Measurements from ENCODE around the gene GORASP1. TPM values are rescaled to one million over a fixed set of nuclear protein-coding genes. Genes with fewer than 3 reads are reported as not detected.

GORASP1 gene
- total and polyA plus RNA-seq, 2 experiments from 2014 or later: 69.3 to 135 TPM

DNA sequence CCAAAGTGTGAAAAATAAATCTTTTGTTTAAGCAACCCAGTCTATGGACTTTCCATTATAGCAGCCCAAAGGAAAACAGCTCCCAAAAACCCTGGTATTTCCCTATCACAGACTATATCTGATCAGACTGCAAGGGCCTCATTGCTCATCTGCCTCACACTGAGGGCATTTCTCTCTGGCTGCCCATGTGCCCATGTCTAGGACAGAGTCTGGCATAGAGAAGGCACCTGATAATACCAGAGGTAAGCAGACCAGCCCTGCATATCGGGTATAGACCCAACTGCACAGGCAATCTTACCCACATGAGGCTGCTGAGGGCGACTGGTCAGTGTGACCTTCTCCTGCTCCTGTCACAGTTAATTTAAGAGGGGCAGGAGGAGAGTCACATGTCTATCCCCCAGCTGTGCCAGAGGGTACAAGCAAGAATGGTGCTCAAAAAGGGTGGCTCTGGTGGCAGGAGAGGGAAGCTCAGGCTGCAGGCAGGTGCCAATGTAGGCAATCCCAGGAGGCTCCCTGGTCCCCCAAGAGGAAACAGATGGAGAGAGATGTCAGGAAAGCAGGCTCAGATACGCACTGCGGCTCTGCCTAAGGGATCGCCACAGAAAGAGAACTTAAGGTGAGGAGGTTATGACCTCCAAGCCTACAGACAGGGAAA is 42.8 kb upstream of the GORASP1 start:
- Histone ChIP-seq H3K36me3 (peaks cover 11% of the 10 kb centered on the region), H3K27me3 (no peaks in the 10 kb centered on the region), H3K4me3 (no peak overlapping the region), H3K4me1 (ENCODE audit: low read depth) (peaks cover 58% of the 10 kb centered on the region), H3K27ac (peak overlapping the region; percentile 96), H3K9me3 (ENCODE audit: low read depth) (no peaks in the 10 kb centered on the region)
- TF ChIP-seq, protein P1, sequence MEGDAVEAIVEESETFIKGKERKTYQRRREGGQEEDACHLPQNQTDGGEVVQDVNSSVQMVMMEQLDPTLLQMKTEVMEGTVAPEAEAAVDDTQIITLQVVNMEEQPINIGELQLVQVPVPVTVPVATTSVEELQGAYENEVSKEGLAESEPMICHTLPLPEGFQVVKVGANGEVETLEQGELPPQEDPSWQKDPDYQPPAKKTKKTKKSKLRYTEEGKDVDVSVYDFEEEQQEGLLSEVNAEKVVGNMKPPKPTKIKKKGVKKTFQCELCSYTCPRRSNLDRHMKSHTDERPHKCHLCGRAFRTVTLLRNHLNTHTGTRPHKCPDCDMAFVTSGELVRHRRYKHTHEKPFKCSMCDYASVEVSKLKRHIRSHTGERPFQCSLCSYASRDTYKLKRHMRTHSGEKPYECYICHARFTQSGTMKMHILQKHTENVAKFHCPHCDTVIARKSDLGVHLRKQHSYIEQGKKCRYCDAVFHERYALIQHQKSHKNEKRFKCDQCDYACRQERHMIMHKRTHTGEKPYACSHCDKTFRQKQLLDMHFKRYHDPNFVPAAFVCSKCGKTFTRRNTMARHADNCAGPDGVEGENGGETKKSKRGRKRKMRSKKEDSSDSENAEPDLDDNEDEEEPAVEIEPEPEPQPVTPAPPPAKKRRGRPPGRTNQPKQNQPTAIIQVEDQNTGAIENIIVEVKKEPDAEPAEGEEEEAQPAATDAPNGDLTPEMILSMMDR (IDR thresholded peaks at IDR 0.05; ENCODE audit: low read depth, low read length): no peak
- peak in 1 of 2 donors; percentile 14 for DNase-seq (ENCODE audit: low read depth in 1 of 2, low spot score in 1 of 2)

DNA sequence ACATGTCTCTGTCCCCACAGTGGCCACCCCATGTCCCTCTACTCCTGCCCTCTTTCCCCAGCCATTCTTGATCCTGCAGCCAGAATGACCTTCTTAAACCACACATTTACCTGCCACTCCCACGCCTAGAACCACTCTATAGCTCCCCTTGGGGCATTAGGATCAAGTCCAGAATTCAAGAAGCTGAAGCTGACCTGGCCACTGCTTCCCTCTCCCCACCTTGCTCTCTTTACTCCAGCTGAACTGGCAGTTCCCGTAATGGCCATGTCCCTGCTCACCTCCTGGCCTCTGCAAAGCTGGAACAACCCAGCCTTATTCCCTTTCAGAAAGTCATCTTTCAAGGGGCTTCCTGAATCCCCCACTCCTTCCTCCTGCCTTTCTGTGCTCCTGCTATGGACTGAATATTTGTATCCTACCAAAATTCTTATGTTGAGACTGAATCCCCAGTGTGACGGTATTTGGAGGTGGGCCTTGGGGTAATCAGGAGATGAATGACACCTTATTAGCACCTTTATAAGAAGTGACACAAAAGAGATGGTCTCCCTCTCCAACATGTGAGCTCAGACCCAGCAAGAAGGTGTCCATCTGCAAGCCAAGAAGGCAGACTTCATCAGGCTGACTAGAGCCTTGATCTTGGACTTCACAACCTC is 42.2 kb upstream of the GORASP1 start:
- no peak overlapping the region for H3K4me3 ChIP-seq
- peaks cover 58% of the 10 kb centered on the region for H3K4me1 ChIP-seq (ENCODE audit: low read depth)
- TF ChIP-seq, protein P1 (IDR thresholded peaks at IDR 0.05; ENCODE audit: low read depth, low read length): no peak
- H3K27ac ChIP-seq: peak overlapping the region; percentile 96
- no peak for DNase-seq (ENCODE audit: low read depth in 1 of 2, low spot score in 1 of 2)
- H3K36me3 ChIP-seq: peaks cover 17% of the 10 kb centered on the region
- no peaks in the 10 kb centered on the region for H3K27me3 ChIP-seq
- H3K9me3 ChIP-seq (ENCODE audit: low read depth): no peaks in the 10 kb centered on the region

DNA sequence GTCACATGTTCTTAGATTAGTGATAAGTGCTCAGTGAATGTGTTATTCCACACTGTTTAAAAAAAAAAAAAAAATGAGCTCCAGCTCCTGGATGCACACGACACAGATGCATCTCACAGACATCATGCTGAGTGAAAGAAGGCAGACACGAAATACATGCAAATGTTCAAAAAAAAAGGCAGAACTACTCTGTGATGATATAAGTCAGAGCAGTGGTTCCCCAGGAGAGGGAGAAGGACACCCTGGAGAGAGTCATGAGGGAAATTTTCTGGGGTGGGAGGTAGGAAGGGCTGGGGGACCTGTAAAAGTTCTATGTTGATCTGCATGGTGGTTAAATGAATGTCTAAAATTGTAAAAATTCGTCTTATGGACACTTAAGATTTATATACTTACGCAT is 41.6 kb upstream of the GORASP1 start:
- Histone ChIP-seq H3K27ac (no peak overlapping the region), H3K27me3 (no peaks in the 10 kb centered on the region), H3K9me3 (ENCODE audit: low read depth) (no peaks in the 10 kb centered on the region), H3K4me3 (no peak overlapping the region), H3K4me1 (ENCODE audit: low read depth) (peaks cover 58% of the 10 kb centered on the region), H3K36me3 (peaks cover 20% of the 10 kb centered on the region)
- TF ChIP-seq, protein P1 (IDR thresholded peaks at IDR 0.05; ENCODE audit: low read depth, low read length): no peak
- no peak for DNase-seq (ENCODE audit: low read depth in 1 of 2, low spot score in 1 of 2)

DNA sequence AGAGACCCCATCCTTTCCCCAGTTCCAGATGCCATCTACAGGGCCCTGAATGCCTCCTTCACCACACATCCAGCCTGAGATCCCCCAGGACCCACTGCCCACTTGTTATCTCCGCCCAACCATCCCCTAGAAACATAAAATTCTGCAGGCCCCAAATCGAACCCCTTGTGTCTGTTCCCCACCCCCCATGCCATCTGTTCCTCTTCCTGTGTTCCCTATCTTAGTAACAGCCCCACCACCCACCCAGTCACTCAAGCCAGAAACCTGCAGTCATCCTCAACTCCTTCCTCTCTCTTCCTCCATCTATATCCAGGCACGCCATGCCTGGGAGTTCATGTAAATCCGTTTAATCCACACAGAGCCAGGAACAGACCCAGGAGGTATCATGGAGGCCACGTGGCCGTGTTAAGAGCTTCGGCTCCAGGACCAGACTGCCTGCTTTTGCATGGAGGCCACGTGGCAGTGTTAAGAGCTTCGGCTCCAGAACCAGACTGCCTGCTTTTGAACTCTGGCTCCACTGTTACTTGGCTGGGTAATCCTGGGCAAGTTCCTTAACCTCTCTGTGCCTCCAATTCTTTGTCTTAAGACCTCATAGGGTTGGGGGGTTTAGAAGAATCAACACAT is 41.1 kb upstream of the GORASP1 start:
- peak overlapping the region; percentile 76 for H3K27ac ChIP-seq
- no peak overlapping the region for H3K4me3 ChIP-seq
- H3K4me1 ChIP-seq (ENCODE audit: low read depth): peaks cover 58% of the 10 kb centered on the region

DNA sequence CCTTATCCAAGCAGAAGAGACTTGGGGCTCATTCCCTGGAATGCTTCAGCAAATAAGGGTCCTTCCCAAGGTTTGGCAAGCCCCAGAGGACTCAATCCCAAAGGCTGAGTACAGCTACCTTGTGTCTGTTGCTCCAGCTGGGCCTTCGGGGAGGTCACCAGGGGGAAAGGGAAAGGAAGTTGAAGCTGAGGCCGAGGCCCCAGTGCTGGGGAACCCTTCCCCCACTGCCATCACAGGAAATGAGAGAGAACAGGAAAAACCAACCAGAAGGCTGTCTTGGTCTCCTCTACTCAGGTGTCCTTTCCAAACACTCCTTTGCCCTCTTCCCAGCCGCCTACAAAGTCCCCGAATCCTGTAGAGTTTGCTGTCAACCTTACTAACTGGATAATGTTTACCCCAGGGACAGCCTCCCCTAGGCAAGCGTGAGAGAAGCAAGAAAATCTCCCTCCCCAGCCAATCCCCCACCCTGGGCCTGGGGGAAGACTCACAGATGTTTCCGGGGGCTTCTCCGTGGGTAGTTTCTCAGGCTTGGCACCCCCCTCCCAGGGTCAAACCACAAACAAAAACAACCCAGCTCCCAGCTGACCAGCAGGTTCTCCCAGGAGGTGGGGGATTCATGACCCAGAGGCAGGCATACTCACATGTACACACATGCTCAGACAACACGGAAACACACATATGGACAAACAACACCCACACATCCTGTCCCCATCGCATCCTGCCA is 40.4 kb upstream of the GORASP1 start:
- Histone ChIP-seq H3K9me3 (ENCODE audit: low read depth) (no peaks in the 10 kb centered on the region), H3K4me3 (no peak overlapping the region), H3K36me3 (peaks cover 27% of the 10 kb centered on the region), H3K27ac (peak overlapping the region; percentile 76), H3K27me3 (no peaks in the 10 kb centered on the region), H3K4me1 (ENCODE audit: low read depth) (peaks cover 58% of the 10 kb centered on the region)
- TF ChIP-seq, protein P1 (IDR thresholded peaks at IDR 0.05; ENCODE audit: low read depth, low read length): no peak
- peak in 1 of 2 donors; percentile 64 for DNase-seq (ENCODE audit: low read depth in 1 of 2, low spot score in 1 of 2)

More for the DNA sequence above, 41.1 kb upstream of the GORASP1 start:
- no peaks in the 10 kb centered on the region for H3K27me3 ChIP-seq
- peak in 1 of 2 donors; percentile 12 for DNase-seq (ENCODE audit: low read depth in 1 of 2, low spot score in 1 of 2)
- no peaks in the 10 kb centered on the region for H3K9me3 ChIP-seq (ENCODE audit: low read depth)
- TF ChIP-seq, protein P1 (IDR thresholded peaks at IDR 0.05; ENCODE audit: low read depth, low read length): no peak
- peaks cover 23% of the 10 kb centered on the region for H3K36me3 ChIP-seq
